ENCODE results near the gene CAP1.

CAP1 gene

DNA sequence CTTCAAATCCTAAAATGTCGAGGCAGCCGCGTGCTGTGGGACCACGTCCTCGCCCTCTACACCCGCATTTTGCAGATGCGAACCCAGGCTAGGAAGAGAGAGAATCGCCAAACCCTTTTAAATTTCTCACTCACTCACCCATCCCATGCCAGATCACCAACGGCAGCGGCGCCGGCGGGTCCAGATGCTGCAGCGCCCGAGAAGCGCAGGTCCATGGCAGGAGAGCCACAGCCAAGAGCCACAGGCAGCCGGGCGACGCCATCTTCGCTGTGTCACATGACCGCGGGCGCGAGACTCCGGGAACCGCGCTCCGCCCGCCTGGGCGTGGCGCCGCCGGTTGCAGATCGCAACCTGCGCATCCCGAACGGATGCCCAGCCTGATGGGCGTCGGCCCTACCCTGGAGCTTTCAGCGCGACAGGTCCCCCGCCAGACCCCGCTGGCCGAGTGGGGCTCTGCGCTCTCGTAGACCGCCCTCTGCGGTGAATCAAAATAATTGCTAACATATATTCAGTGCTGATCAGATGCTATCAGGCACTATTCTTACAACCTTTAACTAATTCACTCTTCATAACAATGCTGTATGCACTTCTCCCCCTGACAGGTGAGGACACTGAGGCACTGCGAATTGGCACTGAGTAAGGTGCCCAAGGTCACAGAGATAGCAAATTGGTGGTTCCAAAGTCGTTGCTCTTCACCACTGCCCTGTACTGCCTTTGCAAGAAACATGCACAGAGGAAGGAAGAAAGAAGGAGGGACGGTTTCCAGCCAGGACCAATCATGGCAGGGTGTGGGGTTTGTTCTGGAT is 56.7 kb downstream of the CAP1 start, which contains the start of gene PPT1:
TSS of gene PPT1 (minus strand) at position 276 of the 806 bp plus-strand sequence. CDS start at position 262, 14 bp downstream.
- peak; percentile 68 for DNase-seq (ENCODE audit: low read depth)

DNA sequence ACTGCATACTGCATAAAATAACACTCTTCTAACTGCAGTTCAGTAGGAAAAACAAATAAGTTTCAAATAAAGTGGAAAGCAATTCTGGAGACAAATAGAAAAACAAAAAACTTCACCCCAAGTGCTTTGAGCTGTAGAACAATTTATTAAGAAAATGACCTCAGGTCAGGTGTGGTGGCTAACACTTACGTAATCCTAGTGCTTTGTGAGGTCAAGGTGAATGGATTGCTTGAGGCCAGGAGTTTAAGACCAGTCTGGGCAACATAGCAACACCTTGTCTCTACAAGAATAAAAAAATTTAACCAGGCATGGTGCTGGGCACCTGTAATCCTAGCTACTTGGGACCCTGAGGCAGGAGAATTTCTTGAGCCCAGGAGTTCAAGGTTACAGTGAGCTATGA is 61.5 kb downstream of the CAP1 start:
- no peak for DNase-seq (ENCODE audit: low read depth)

DNA sequence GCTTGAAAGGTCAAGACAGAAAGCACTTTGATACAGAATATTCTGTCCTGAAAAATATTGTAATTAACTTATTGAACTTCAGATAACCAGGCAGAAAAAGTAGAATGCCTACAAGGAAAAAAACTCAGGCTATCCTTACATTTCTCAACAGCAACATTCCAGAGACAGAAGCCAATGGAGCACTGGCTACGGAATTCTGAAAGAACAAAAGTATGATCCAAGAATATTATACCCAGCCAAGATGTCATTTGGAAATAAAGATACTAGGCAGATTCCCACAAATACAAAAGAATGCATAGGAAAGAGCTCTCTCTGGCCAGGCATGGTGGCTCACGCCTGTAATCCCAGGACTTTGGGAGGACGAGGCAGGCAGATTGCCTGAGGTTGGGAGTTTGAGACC is 62.4 kb downstream of the CAP1 start:
- no peak for DNase-seq (ENCODE audit: low read depth)

DNA sequence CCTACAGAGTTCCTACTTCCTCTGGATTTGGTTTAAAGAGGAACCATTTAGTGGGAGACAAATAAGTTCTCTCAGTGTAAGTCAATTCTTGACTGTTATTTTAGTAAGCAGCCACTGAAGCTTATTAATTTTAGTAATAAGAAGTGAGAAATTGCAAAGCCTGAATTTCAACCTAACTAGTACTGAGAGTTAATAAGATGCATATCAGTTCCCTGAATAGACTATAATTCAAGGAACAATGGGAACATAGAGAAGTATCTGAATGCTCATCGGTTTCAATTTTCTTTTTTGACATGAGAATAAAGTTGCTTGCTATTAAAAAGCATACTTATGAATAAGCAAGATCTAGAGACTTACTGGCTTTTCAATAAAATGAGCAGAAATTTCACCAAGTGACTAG is 64.5 kb downstream of the CAP1 start:
- no peak for DNase-seq (ENCODE audit: low read depth)

DNA sequence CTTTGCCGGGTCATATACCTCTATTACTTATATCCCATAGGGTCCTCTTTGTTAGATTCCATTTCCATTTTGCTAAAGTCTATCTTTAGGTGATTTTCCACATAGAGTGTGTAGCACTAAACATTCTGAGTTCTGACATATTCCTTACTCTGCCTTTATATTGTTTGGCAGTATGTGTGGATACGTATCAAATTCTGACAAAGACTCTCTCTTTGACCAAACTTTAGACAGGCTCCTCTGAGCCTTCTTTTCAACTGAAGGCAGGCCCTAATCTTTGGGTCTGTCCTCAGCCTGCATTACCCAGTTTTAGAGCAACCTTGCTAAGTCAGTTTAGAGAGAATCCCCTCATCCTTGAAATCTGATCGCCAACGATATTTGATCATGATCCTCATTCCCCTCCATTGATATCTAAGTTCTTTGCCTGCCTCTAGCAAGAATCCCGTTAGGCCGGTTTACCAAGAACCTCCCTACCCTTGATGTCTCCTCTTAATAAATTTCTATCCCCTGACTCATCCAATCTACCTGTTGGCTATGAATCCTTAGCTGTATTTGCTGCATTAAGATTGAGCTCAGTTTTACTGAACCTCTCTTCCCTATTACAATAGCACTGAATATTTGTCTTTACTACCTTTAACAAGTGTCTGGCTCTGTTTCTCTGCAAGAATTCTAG is 66.9 kb downstream of the CAP1 start:
- DNase-seq (ENCODE audit: low read depth) = no peak

DNA sequence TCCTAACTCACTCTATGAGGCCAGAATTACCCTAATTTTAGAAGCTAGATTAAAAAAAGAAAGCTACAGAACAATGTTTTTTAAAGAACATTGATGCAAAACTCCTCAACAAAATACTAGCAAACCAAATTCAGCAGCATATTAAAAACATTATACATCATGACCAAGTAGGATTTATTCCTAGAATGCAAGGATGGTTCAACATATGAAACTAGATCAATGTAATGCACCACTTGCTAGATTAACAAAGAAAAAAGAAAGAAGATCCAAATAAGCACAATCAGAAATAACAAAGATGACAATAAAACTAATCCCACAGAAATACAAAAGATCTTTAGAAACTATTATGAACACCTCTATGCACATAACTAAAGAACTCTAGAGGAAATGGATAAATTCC is 69.9 kb downstream of the CAP1 start:
- DNase-seq (ENCODE audit: low read depth) = no peak

DNA sequence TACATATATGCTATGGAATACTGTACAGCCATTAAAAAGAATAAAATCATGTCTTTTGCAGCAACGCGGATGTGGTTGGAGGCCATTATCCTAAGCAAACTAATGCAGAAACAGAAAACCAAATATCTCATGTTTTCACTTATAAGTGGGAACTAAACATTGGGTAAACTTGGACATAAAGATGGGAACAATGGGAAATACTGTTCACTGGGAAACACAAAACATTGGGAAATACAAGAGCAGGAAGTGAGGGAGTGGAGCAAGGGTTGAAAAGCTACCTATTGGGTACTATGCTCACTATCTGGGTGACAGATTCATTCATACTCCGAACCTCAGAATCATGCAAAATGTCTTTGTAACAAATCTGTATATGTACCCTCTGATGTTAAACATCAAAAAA is 73.9 kb downstream of the CAP1 start:
- no peak for DNase-seq (ENCODE audit: low read depth)

DNA sequence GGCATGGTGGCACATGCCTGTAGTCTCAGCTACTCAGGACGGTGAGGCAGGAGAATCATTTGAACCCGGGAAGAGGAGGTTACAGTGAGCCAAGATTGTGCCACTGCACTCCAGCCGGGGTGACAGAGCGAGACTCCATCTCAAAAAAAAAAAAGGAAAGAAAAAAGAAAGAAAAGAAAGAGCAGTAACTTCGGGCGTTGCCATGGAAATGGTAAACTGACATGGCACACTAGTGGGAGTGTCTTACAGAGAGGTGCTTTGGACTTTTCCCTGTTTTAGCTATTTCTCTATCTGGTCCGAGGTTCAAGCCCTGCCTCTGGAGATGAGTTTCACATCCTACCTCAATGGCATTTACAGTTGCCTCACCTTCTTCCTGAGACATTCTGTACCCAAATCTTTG is 79.6 kb downstream of the CAP1 start:
- DNase-seq (ENCODE audit: low read depth) = no peak

Data from stimulated activated CD8-positive, alpha-beta memory T cell treated with anti-CD3 and anti-CD28 coated beads, Interleukin-4, amount 100 ng/mL, for 24 hours (primary cell).